ENCODE data around the gene LAMTOR5. TPM values are rescaled to one million over a fixed set of nuclear protein-coding genes. Genes with fewer than 3 reads are reported as not detected.

LAMTOR5 gene
- total and polyA plus RNA-seq, 2 of the 13 experiments (the other 11 are each of a cell fraction or from before 2014, with no cell fraction given) = 96.7 to 400 TPM

DNA sequence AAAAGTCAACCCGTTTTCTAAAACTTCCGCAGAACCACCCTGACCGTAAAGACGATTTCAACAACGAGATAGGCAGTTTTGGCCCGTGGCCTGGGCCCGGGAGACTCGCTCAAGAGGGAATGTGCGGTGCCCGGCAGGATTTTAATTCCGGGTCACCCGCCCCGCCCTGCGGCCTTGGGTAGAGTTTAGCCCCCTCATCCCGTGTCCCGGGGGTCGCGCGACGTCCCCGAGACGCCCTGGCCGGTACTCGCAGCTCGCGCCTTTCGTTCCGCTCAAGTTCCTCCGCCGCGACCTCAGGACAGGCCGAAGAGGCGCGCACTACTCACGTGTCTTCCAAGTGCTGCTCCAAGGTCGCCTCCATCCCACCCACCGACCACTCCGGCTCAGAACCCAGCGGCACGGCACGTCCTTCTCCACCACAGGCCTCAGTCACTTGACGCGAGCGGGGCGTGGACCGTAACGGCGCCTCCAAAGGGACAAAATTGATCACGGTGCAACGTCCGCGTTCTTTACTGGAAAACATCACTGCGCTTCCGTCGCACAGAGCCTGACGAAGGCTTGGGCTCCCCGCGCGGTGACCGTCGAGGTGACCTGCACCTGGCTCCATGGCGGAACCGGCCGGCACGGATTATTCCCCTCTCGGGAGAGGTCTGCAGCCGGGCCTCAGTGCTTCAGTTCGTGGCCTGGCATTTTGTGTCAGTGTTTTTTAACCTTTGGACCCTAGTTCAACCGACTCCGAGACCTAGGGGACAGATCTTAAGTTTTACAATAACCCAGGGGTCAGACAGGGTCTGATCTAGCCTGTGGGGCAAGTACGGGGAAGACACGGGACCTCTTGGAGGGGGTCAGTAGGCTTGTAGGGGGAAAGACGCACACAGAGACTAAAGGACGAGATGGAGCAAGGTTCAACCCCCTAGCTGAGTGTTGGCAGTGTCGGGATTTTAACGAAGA, at the start of gene LAMTOR5 (continued):
- TF ChIP-seq THYN1 (CRISPR knock-in tag; IDR thresholded peaks at IDR 0.05; ENCODE audit: borderline replicate concordance, low read depth) (no peak), NFYC (CRISPR knock-in tag; IDR thresholded peaks at IDR 0.05) (peak; percentile 59; the same call in 1 of the 2 replicates), ZFP1 (CRISPR knock-in tag; IDR thresholded peaks at IDR 0.05) (no peak), SIN3A (IDR thresholded peaks at IDR 0.05; ENCODE audit: borderline replicate concordance, low read depth, low read length) (peak; percentile 84), ZNF446 (CRISPR knock-in tag; IDR thresholded peaks at IDR 0.05) (0 out of 2 replicates have a peak, but pooled peaks have one; percentile 54), RCOR2 (CRISPR knock-in tag; IDR thresholded peaks at IDR 0.05) (no peak; the same call in 1 of the 2 replicates), ZNF574 (CRISPR knock-in tag; IDR thresholded peaks at IDR 0.05) (peak; percentile 95), DZIP1 (CRISPR knock-in tag; IDR thresholded peaks at IDR 0.05) (0 out of 2 replicates have a peak, but pooled peaks have one; percentile 48), ZNF10 (CRISPR knock-in tag; IDR thresholded peaks at IDR 0.05; ENCODE audit: borderline replicate concordance, low read depth) (no peak), KMT2B (CRISPR knock-in tag; IDR thresholded peaks at IDR 0.05) (peak; percentile 95), ISL2 (CRISPR knock-in tag; IDR thresholded peaks at IDR 0.05) (peak; percentile 68), SP4 (CRISPR knock-in tag; IDR thresholded peaks at IDR 0.05) (peak; percentile 87), SRSF4 (IDR thresholded peaks at IDR 0.05; ENCODE audit: low read depth, low read length, poor library complexity, severe bottlenecking) (no peak), ZBTB46 (CRISPR knock-in tag; IDR thresholded peaks at IDR 0.05; ENCODE audit: borderline replicate concordance) (peak; percentile 93; the same call in 1 of the 2 replicates)
- TF ChIP-seq, protein P1, sequence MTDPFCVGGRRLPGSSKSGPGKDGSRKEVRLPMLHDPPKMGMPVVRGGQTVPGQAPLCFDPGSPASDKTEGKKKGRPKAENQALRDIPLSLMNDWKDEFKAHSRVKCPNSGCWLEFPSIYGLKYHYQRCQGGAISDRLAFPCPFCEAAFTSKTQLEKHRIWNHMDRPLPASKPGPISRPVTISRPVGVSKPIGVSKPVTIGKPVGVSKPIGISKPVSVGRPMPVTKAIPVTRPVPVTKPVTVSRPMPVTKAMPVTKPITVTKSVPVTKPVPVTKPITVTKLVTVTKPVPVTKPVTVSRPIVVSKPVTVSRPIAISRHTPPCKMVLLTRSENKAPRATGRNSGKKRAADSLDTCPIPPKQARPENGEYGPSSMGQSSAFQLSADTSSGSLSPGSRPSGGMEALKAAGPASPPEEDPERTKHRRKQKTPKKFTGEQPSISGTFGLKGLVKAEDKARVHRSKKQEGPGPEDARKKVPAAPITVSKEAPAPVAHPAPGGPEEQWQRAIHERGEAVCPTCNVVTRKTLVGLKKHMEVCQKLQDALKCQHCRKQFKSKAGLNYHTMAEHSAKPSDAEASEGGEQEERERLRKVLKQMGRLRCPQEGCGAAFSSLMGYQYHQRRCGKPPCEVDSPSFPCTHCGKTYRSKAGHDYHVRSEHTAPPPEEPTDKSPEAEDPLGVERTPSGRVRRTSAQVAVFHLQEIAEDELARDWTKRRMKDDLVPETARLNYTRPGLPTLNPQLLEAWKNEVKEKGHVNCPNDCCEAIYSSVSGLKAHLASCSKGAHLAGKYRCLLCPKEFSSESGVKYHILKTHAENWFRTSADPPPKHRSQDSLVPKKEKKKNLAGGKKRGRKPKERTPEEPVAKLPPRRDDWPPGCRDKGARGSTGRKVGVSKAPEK (CRISPR knock-in tag; IDR thresholded peaks at IDR 0.05; ENCODE audit: borderline replicate concordance) = no peak
- TF ChIP-seq, protein P2, sequence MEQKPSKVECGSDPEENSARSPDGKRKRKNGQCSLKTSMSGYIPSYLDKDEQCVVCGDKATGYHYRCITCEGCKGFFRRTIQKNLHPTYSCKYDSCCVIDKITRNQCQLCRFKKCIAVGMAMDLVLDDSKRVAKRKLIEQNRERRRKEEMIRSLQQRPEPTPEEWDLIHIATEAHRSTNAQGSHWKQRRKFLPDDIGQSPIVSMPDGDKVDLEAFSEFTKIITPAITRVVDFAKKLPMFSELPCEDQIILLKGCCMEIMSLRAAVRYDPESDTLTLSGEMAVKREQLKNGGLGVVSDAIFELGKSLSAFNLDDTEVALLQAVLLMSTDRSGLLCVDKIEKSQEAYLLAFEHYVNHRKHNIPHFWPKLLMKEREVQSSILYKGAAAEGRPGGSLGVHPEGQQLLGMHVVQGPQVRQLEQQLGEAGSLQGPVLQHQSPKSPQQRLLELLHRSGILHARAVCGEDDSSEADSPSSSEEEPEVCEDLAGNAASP (CRISPR knock-in tag; IDR thresholded peaks at IDR 0.05; ENCODE audit: borderline replicate concordance) = peak; percentile 69

All from HepG2 (cell line).